ENCODE measurements around the gene SLC2A4RG. TPM values are rescaled to one million over a fixed set of nuclear protein-coding genes. Genes with fewer than 3 reads are reported as not detected.
A peak's percentile ranks its signal among the peaks of the same experiment; 100 is the strongest.

The SLC2A4RG gene
- total and polyA plus RNA-seq, 3 donors from 2014 or later, result 64.4 to 141 (median 123) TPM

- no peak for TF ChIP-seq POLR2A (IDR thresholded peaks at IDR 0.05)
- no peak for TF ChIP-seq CTCF (IDR thresholded peaks at IDR 0.05)
- WGBS, 2 donors, result 84 to 87% methylated on average over 14 of the region's 14 CpGs
- Histone ChIP-seq H3K36me3 (ENCODE audit: low read depth, missing control alignments) (no peaks in the 10 kb centered on the region), H3K4me3 (no peak overlapping the region), H3K27me3 (no peaks in the 10 kb centered on the region), H3K4me1 (peaks cover 21% of the 10 kb centered on the region), H3K27ac (no peak overlapping the region), H3K9me3 (no peaks in the 10 kb centered on the region)
- intact Hi-C loops (cut with DNase I; ENCODE audit: low total_unique reads), result no loop called here
- no peak for DNase-seq
These were observed 41.6 kb downstream of the SLC2A4RG start for GRCh38 chr20:63781181-63781580.

DNA sequence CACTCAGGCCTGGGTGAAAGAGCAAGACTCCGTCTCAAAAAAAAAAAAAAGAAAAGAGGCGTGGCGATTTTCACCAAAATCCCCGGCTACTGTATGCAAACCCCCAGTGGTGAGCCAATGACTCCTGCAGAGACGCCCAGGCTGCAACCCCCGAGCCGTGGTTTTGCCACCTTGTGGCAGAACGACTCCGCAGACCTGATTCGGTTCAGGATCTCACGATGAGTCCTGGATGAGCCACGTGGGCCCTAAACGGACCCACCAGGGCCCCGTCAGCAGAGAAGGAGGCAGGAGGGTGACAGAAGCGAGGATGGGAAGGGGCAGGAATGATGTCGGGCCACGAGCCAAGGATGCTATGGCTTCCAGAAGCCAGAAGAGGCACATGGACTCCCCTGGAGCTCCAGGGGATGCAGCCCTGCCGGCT is 42.5 kb downstream of the SLC2A4RG start:
- Histone ChIP-seq H3K9me3 (no peaks in the 10 kb centered on the region), H3K27ac (no peak overlapping the region), H3K27me3 (no peaks in the 10 kb centered on the region), H3K4me1 (peaks cover 25% of the 10 kb centered on the region), H3K36me3 (ENCODE audit: low read depth, missing control alignments) (no peaks in the 10 kb centered on the region), H3K4me3 (no peak overlapping the region)
- no peak for DNase-seq
- WGBS, 2 donors, result 79 to 85% methylated on average over 16 to 17 of the region's 18 CpGs
- intact Hi-C loops (cut with DNase I; ENCODE audit: low total_unique reads), result no loop called here
- TF ChIP-seq CTCF (IDR thresholded peaks at IDR 0.05) (no peak), POLR2A (IDR thresholded peaks at IDR 0.05) (no peak)

DNA sequence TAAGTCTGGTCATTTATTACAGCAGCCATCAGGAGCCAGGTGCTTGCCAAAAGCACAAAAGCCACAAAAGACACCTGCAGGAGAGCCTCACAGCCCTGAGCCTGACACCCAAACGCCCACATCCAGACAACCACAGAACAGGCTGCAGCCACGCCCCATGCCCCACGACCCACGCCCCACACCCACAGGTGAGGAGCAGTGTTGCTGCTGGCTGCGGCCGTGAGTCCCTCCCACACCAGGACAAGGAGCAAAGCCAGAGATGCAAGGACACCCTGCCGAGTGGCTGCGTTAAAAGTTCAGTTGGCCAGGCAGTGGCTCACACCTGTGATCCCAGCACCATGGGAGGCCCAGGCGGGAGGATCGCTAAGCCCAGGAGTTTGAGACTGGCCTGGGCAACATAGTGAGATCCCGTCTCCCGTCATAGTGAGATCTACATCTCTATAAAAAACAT is 43.0 kb downstream of the SLC2A4RG start:
- Histone ChIP-seq H3K4me3 (no peak overlapping the region), H3K9me3 (no peaks in the 10 kb centered on the region), H3K27ac (peak overlapping the region in 1 of 2 donors; percentile 26), H3K4me1 (peaks cover 29% of the 10 kb centered on the region), H3K36me3 (ENCODE audit: low read depth, missing control alignments) (no peaks in the 10 kb centered on the region), H3K27me3 (no peaks in the 10 kb centered on the region)
- TF ChIP-seq POLR2A (IDR thresholded peaks at IDR 0.05) (no peak), CTCF (IDR thresholded peaks at IDR 0.05) (no peak)
- intact Hi-C loops (cut with DNase I; ENCODE audit: low total_unique reads), result no loop called here
- DNase-seq, result no peak
- WGBS, 2 donors, result 78 to 79% methylated on average over 11 to 12 of the region's 12 CpGs

DNA sequence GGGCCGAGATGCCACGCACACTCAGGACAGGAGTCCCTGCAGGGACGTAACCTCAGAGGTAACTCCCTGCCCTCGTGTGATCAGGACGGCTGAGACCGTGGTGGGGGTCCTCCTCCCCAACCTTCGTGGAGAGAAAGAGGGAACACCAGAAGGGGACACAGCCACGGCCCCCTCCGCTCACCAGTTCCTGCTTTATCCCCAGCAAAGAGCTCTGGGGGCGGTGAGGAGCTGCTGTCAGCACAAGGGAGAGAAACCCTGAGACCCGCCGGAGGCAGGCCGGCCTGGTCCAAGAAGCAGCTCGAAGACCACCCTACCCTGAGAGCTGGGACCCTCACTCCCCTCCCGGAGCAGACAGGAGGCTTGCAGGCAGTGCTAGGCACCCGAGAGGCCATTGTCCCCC is 44.4 kb downstream of the SLC2A4RG start:
- Histone ChIP-seq H3K36me3 (ENCODE audit: low read depth, missing control alignments) (no peaks in the 10 kb centered on the region), H3K9me3 (no peaks in the 10 kb centered on the region), H3K4me3 (no peak overlapping the region), H3K27ac (peak overlapping the region; percentile 26 to 55), H3K27me3 (no peaks in the 10 kb centered on the region), H3K4me1 (peaks cover 34% of the 10 kb centered on the region)
- intact Hi-C loops (cut with DNase I; ENCODE audit: low total_unique reads), result no loop called here
- 74 to 94% methylated on average over 13 to 16 of the region's 16 CpGs for WGBS, 2 donors
- TF ChIP-seq CTCF (IDR thresholded peaks at IDR 0.05) (no peak), POLR2A (IDR thresholded peaks at IDR 0.05) (no peak)
- DNase-seq, result no peak

DNA sequence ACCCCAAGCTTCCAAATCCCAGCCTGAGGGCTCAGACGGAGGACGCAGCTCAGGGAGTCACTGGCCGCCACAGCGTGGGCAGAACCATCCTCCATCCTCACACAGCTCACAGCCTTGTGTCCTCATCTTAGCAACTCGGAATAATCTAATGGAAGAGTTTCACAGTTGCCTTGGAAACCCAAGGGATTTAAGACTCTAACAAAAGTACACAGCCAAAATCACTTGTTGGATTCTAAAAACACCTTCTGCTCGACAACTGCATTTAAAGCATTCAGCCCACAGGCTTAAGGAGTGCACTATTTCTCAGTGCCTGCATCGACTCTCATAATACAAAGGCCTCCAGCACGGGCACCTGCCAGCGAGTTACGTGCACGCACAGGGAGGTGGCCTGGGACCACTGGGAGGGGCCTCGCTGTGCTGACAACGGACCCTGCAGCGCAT is 46.1 kb downstream of the SLC2A4RG start:
- Histone ChIP-seq H3K4me1 (peaks cover 37% of the 10 kb centered on the region), H3K36me3 (ENCODE audit: low read depth, missing control alignments) (no peaks in the 10 kb centered on the region), H3K9me3 (no peaks in the 10 kb centered on the region), H3K4me3 (no peak overlapping the region), H3K27me3 (no peaks in the 10 kb centered on the region), H3K27ac (peak overlapping the region in 1 of 2 donors; percentile 80)
- TF ChIP-seq POLR2A (IDR thresholded peaks at IDR 0.05) (no peak), CTCF (IDR thresholded peaks at IDR 0.05) (no peak)
- DNase-seq, result no peak
- WGBS, 2 donors, result 44 to 53% methylated on average over 14 of the region's 14 CpGs
- intact Hi-C loops (cut with DNase I; ENCODE audit: low total_unique reads), result loop anchor here (5.0 kb wide), 1 partner anchor 72 kb away; no protein-coding TSS in a partner anchor
